Keratinocyte (primary cell): ENCODE data around the gene HBA2. TPM values are rescaled to one million over a fixed set of nuclear protein-coding genes. Genes with fewer than 3 reads are reported as not detected.

Source experiments
- DNase-seq: peaks from one replicate; pipeline ENCODE4 v3.0.0-alpha.2; 2011; ENCODE audit warnings: low read depth, missing footprints, low spot score
- FAIRE-seq: peaks from 2 replicates; lab custom pipeline; 2011; peaks lifted over from hg19 to GRCh38; lab: Jason Lieb, UNC
- H2AFZ ChIP-seq: 2 replicates; pipeline ENCODE4 v1.6.0; 2012; ENCODE audit warnings: low read length, control low read depth, inconsistent platforms; ENCODE audit not compliant: control insufficient read depth
- H3K27ac ChIP-seq: 2 replicates; pipeline ENCODE4 v1.5.1; 2011; ENCODE audit warnings: low read length; ENCODE audit not compliant: control insufficient read depth, insufficient read depth
- H3K27me3 ChIP-seq: 3 replicates; pipeline ENCODE4 v1.6.0; 2011; ENCODE audit warnings: low read length; ENCODE audit not compliant: control insufficient read depth, insufficient read depth; ENCODE audit errors: extremely low read depth
- H3K36me3 ChIP-seq, 2 experiments: 2 replicates in 1 of 2; 3 replicates in 1 of 2; pipeline ENCODE4 v1.5.1; 2011; ENCODE audit warnings: low read length in 2 of 2, mild to moderate bottlenecking in 1 of 2; ENCODE audit not compliant: control insufficient read depth in 2 of 2, insufficient read depth in 2 of 2; ENCODE audit errors: extremely low read depth in 1 of 2
- H3K4me1 ChIP-seq: 3 replicates; pipeline ENCODE4 v1.5.1; 2011; ENCODE audit warnings: low read length; ENCODE audit not compliant: control insufficient read depth, insufficient read depth; ENCODE audit errors: extremely low read depth
- H3K4me2 ChIP-seq: 3 replicates; pipeline ENCODE4 v1.6.0; 2011; ENCODE audit warnings: low read depth, low read length; ENCODE audit not compliant: control insufficient read depth, insufficient read depth; ENCODE audit errors: extremely low read depth
- H3K4me3 ChIP-seq, 3 experiments: fragments of 200-600 bp in 1 of 3; sonication (generic) in 1 of 3; 2 replicates in 2 of 3; 3 replicates in 1 of 3; pipeline ENCODE4 v1.5.1; 2011 to 2016; ENCODE audit warnings: low read length in 3 of 3, mild to moderate bottlenecking in 3 of 3, control low read depth in 2 of 3, inconsistent platforms in 1 of 3, low read depth in 1 of 3, mixed read lengths in 1 of 3, mixed run types in 1 of 3, moderate library complexity in 1 of 3; ENCODE audit not compliant: control insufficient read depth in 2 of 3, insufficient read depth in 2 of 3; ENCODE audit errors: extremely low read depth in 1 of 3
- H3K79me2 ChIP-seq: 2 replicates; pipeline ENCODE4 v1.6.0; 2012; ENCODE audit warnings: low read length; ENCODE audit not compliant: control insufficient read depth, insufficient read depth
- H3K9ac ChIP-seq: 3 replicates; pipeline ENCODE4 v1.6.0; 2011; ENCODE audit warnings: low read length; ENCODE audit not compliant: control insufficient read depth, insufficient read depth; ENCODE audit errors: extremely low read depth
- H3K9me1 ChIP-seq: 3 replicates; pipeline ENCODE4 v1.6.0; 2011; ENCODE audit warnings: low read length; ENCODE audit not compliant: control insufficient read depth, insufficient read depth; ENCODE audit errors: extremely low read depth
- H3K9me3 ChIP-seq: 2 replicates; pipeline ENCODE4 v1.5.1; 2012; ENCODE audit warnings: low read depth, low read length; ENCODE audit not compliant: control insufficient read depth
- H4K20me1 ChIP-seq: 3 replicates; pipeline ENCODE4 v1.6.0; 2011; ENCODE audit warnings: low read length; ENCODE audit not compliant: control insufficient read depth, insufficient read depth; ENCODE audit errors: extremely low read depth
- CTCF ChIP-seq, 3 experiments: IDR thresholded peaks in 1 of 3; conservative IDR thresholded peaks in 1 of 3; optimal IDR thresholded peaks in 1 of 3; 2 replicates in 2 of 3; 3 replicates in 1 of 3; pipeline versions ENCODE3 to v1.5.1; 2011; ENCODE audit warnings: low read length in 3 of 3, mild to moderate bottlenecking in 3 of 3, moderate library complexity in 2 of 3, control low read depth in 1 of 3, inconsistent platforms in 1 of 3; ENCODE audit not compliant: insufficient read depth in 2 of 3; ENCODE audit errors: extremely low read depth in 1 of 3
- EZH2 ChIP-seq: IDR thresholded peaks from one replicate; pipeline ENCODE4 v1.6.1; 2012; ENCODE audit warnings: inconsistent platforms, mild to moderate bottlenecking, low read length, moderate library complexity
- dilution Hi-C: fragments of 300-500 bp; cut with MboI; formaldehyde crosslinking; loops from one replicate; pipeline ENCODE4 v1.7.0; 2020; ENCODE audit warnings: low sequenced_read_pairs; ENCODE audit not compliant: extremely low pct_ligation_motif_present
- polyA plus RNA-seq, 5 experiments: library from polyadenylated mRNA; depleted of rRNA in 3 of 5; stranded (reverse) in 3 of 5; stranded (forward) in 1 of 5; unstranded in 1 of 5; fragments of >200 nt; gene quantifications; 1 replicate in 1 of 5; 2 replicates in 3 of 5; 3 replicates in 1 of 5; pipeline versions ENCODE4 v1.2.1 to v1.2.3, GENCODE V29; 2011 to 2012; ENCODE audit warnings: missing spikeins in 2 of 5, low read depth in 1 of 5, low replicate concordance in 1 of 5

The HBA2 gene
- polyA plus RNA-seq, 1 donor (not counting 4 experiments of a cell fraction or from before 2014, with no cell fraction given), result not detected

GRCh38 chr16:142405-142967, 30.2 kb upstream of the HBA2 start:
- Histone ChIP-seq H3K9me3 (no peaks in the 10 kb centered on the region), H3K9ac (no peak overlapping the region), H3K27ac (no peak overlapping the region), H3K4me1 (no peaks in the 10 kb centered on the region), H4K20me1 (no peaks in the 10 kb centered on the region), H3K9me1 (no peaks in the 10 kb centered on the region), H2AFZ (no peak overlapping the region), H3K79me2 (peaks cover 5% of the 10 kb centered on the region), H3K36me3 (no peaks in the 10 kb centered on the region), H3K4me3 (no peak overlapping the region), H3K27me3 (no peaks in the 10 kb centered on the region), H3K4me2 (no peak overlapping the region)
- dilution Hi-C loops, result no loop called here
- TF ChIP-seq EZH2, result no peak
- no peak for TF ChIP-seq CTCF (optimal IDR thresholded peaks at IDR 0.05 in 1 of 3, IDR thresholded peaks at IDR 0.05 in 1 of 3, conservative IDR thresholded peaks at IDR 0.05 in 1 of 3; ENCODE audit: extremely low read depth in 1 of 3, insufficient read depth in 2 of 3, low read length in 3 of 3)
- DNase-seq, result no peak
- no peak for FAIRE-seq

GRCh38 chr16:143047-143446, 29.6 kb upstream of the HBA2 start:
- dilution Hi-C loops, result no loop called here
- no peak overlapping the region for H3K4me2 ChIP-seq
- DNase-seq, result no peak

More at GRCh38 chr16:143047-143446, 29.6 kb upstream of the HBA2 start:
- TF ChIP-seq EZH2 (no peak), CTCF (optimal IDR thresholded peaks at IDR 0.05 in 1 of 3, IDR thresholded peaks at IDR 0.05 in 1 of 3, conservative IDR thresholded peaks at IDR 0.05 in 1 of 3; ENCODE audit: extremely low read depth in 1 of 3, insufficient read depth in 2 of 3, low read length in 3 of 3) (no peak)
- Histone ChIP-seq H3K27me3 (no peaks in the 10 kb centered on the region), H3K9ac (no peak overlapping the region), H2AFZ (no peak overlapping the region), H3K9me1 (no peaks in the 10 kb centered on the region), H3K9me3 (no peaks in the 10 kb centered on the region), H4K20me1 (no peaks in the 10 kb centered on the region), H3K4me3 (no peak overlapping the region), H3K79me2 (peaks cover under 1% of the 10 kb centered on the region), H3K27ac (no peak overlapping the region), H3K4me1 (no peaks in the 10 kb centered on the region), H3K36me3 (no peaks in the 10 kb centered on the region)
- FAIRE-seq, result no peak
